C4-2B (cell line): Measurements from ENCODE around the gene RPL36.

Experiments used
- H3K27ac ChIP-seq: fragments of 450-650 bp; 2 replicates; pipeline ENCODE4 v1.5.1; 2017
- CTCF ChIP-seq: fragments of 450-650 bp; conservative IDR thresholded peaks from 2 replicates; pipeline ENCODE4 v1.5.1; 2017; ENCODE audit warnings: mild to moderate bottlenecking
- ZFX ChIP-seq: fragments of 450-650 bp; IDR thresholded peaks from 2 replicates; pipeline ENCODE4 v1.6.1; 2017

Gene RPL36

GRCh38 chr19:5673752-5674151 is 16.3 kb upstream of the RPL36 start:
- H3K27ac ChIP-seq, result no peak overlapping the region
- TF ChIP-seq CTCF, result no peak
- TF ChIP-seq ZFX, result no peak

GRCh38 chr19:5674714-5675113 is 15.4 kb upstream of the RPL36 start:
- no peak overlapping the region for H3K27ac ChIP-seq

GRCh38 chr19:5676105-5676771 is 13.9 kb upstream of the RPL36 start:
- TF ChIP-seq CTCF (no peak), ZFX (no peak)
- H3K27ac ChIP-seq, result no peak overlapping the region

More at GRCh38 chr19:5674714-5675113, 15.4 kb upstream of the RPL36 start:
- TF ChIP-seq CTCF (no peak), ZFX (no peak)

- no peak overlapping the region for H3K27ac ChIP-seq
- TF ChIP-seq CTCF (no peak), ZFX (no peak)
Observed at GRCh38 chr19:5676772-5677105, 13.4 kb upstream of the RPL36 start.

GRCh38 chr19:5677136-5677535 is 13.0 kb upstream of the RPL36 start:
- no peak for TF ChIP-seq ZFX
- no peak for TF ChIP-seq CTCF
- no peak overlapping the region for H3K27ac ChIP-seq

- no peak overlapping the region for H3K27ac ChIP-seq
- no peak for TF ChIP-seq CTCF
- no peak for TF ChIP-seq ZFX
Observed at GRCh38 chr19:5677580-5677979, 12.5 kb upstream of the RPL36 start.

GRCh38 chr19:5678071-5678718 is 11.9 kb upstream of the RPL36 start:
- no peak overlapping the region for H3K27ac ChIP-seq
- TF ChIP-seq ZFX, result no peak
- no peak for TF ChIP-seq CTCF
